AG10803 (cell line): ENCODE data around the gene EPAS1.

ENCODE experiments used
- DNase-seq: peaks from one replicate; pipeline ENCODE4 v3.0.0; 2010; ENCODE audit warnings: low read depth
- H3K4me3 ChIP-seq: 2 replicates; pipeline ENCODE4 v1.5.1; 2011; ENCODE audit warnings: mild to moderate bottlenecking, low read length, control low read depth
- CTCF ChIP-seq: conservative IDR thresholded peaks from 2 replicates; pipeline ENCODE4 v1.5.1; 2011; ENCODE audit warnings: mild to moderate bottlenecking, low read length, control low read depth, inconsistent platforms

Gene EPAS1

GRCh38 chr2:46264447-46264846 lies 32.8 kb upstream of the EPAS1 start:
- no peak overlapping the region for H3K4me3 ChIP-seq
- TF ChIP-seq CTCF = no peak
- DNase-seq = no peak

GRCh38 chr2:46266134-46266533 lies 31.1 kb upstream of the EPAS1 start:
- no peak for DNase-seq
- no peak for TF ChIP-seq CTCF
- H3K4me3 ChIP-seq = no peak overlapping the region

GRCh38 chr2:46267616-46268015 lies 29.6 kb upstream of the EPAS1 start:
- TF ChIP-seq CTCF = no peak
- DNase-seq = no peak
- no peak overlapping the region for H3K4me3 ChIP-seq

GRCh38 chr2:46268196-46268595 lies 29.0 kb upstream of the EPAS1 start:
- TF ChIP-seq CTCF = no peak
- no peak for DNase-seq

GRCh38 chr2:46269001-46269400 lies 28.2 kb upstream of the EPAS1 start:
- no peak for TF ChIP-seq CTCF

More at GRCh38 chr2:46268196-46268595, 29.0 kb upstream of the EPAS1 start:
- no peak overlapping the region for H3K4me3 ChIP-seq

GRCh38 chr2:46269544-46270273 lies 27.5 kb upstream of the EPAS1 start:
- peak; percentile 46 for DNase-seq
- no peak overlapping the region for H3K4me3 ChIP-seq
- TF ChIP-seq CTCF = no peak

More at GRCh38 chr2:46269001-46269400, 28.2 kb upstream of the EPAS1 start:
- peak; percentile 89 for DNase-seq
- H3K4me3 ChIP-seq = no peak overlapping the region

GRCh38 chr2:46270384-46270783 lies 26.8 kb upstream of the EPAS1 start:
- no peak overlapping the region for H3K4me3 ChIP-seq
- DNase-seq = peak; percentile 20
- TF ChIP-seq CTCF = no peak
